ENCODE results near the gene ADAM23.
"Not testable (repeated sequence)": the region's sequence is repeated elsewhere in the genome, so short reads cannot be mapped to it uniquely, and the experiment has no call there.

ADAM23 gene

GRCh38 chr2:206442833-206443734 lies at the start of gene ADAM23:
ADAM23 (plus strand) TSS chr2:206443532; CDS start chr2:206443867, 335 bp downstream.
- DNase-seq = peak in 1 of 2 experiments; percentile 20

GRCh38 chr2:206396211-206396610 lies 47.1 kb upstream of the ADAM23 start:
- DNase-seq = no peak

- DNase-seq = not testable (repeated sequence)
Observed at GRCh38 chr2:206402956-206403569, 40.3 kb upstream of the ADAM23 start.

- no peak for DNase-seq
Observed at GRCh38 chr2:206408323-206409320, 34.7 kb upstream of the ADAM23 start.

- no peak for DNase-seq
Observed at GRCh38 chr2:206410714-206411113, 32.6 kb upstream of the ADAM23 start.

GRCh38 chr2:206415618-206416243 lies 27.6 kb upstream of the ADAM23 start:
- no peak for DNase-seq

GRCh38 chr2:206418968-206419367 lies 24.4 kb upstream of the ADAM23 start:
- no peak for DNase-seq

GRCh38 chr2:206420721-206421120 lies 22.6 kb upstream of the ADAM23 start:
- DNase-seq = no peak

GRCh38 chr2:206422493-206422892 lies 20.8 kb upstream of the ADAM23 start:
- DNase-seq = no peak

GRCh38 chr2:206423147-206423546 lies 20.2 kb upstream of the ADAM23 start:
- DNase-seq = no peak

GRCh38 chr2:206424134-206424533 lies 19.2 kb upstream of the ADAM23 start:
- DNase-seq = no peak

GRCh38 chr2:206428783-206429182 lies 14.5 kb upstream of the ADAM23 start:
- DNase-seq = no peak

GRCh38 chr2:206430452-206430851 lies 12.9 kb upstream of the ADAM23 start:
- DNase-seq = no peak

GRCh38 chr2:206431439-206431838 lies 11.9 kb upstream of the ADAM23 start:
- no peak for DNase-seq

- DNase-seq = no peak
Observed at GRCh38 chr2:206432193-206433082, 10.9 kb upstream of the ADAM23 start.

GRCh38 chr2:206433190-206433589 lies 10.1 kb upstream of the ADAM23 start:
- no peak for DNase-seq

GRCh38 chr2:206433686-206434085 lies 9.6 kb upstream of the ADAM23 start:
- DNase-seq = no peak

GRCh38 chr2:206435742-206436141 lies 7.6 kb upstream of the ADAM23 start:
- no peak for DNase-seq

GRCh38 chr2:206438196-206438724 lies 5.1 kb upstream of the ADAM23 start:
- no peak for DNase-seq

- no peak for DNase-seq
Observed at GRCh38 chr2:206442474-206442832, 879 bp upstream of the ADAM23 start.

Data from SW 1271 (cell line).